HG03025 (cell line): ENCODE measurements around the gene BICRA.

ENCODE experiments used
- ATAC-seq: cut with Tn5 transposase; IDR thresholded peaks from one replicate; pipeline ENCODE4 v1.9.1; 2021; ENCODE audit warnings: mild to moderate bottlenecking, moderate library complexity; ENCODE audit not compliant: unreplicated experiment, low FRiP score

The BICRA gene

DNA sequence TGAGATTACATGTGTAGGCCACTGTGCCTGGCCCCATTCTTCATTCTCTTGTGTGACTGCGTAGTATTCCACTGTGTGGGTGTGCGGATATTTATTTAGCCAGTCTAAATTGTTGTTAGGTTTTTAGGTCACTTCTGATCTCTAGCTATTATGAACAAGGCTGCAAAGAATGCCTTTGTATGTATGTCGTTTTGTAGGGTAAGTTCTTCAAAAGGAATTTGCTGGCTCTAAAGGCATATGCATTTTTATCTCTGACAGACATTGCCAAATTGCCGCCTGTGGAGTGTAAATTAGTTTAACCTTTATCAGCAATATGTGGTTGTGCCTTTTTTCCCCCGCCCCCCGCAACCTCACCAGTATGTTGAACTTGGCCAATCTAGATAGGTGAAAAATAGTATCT, 74.0 kb downstream of the BICRA start:
- no peak for ATAC-seq

DNA sequence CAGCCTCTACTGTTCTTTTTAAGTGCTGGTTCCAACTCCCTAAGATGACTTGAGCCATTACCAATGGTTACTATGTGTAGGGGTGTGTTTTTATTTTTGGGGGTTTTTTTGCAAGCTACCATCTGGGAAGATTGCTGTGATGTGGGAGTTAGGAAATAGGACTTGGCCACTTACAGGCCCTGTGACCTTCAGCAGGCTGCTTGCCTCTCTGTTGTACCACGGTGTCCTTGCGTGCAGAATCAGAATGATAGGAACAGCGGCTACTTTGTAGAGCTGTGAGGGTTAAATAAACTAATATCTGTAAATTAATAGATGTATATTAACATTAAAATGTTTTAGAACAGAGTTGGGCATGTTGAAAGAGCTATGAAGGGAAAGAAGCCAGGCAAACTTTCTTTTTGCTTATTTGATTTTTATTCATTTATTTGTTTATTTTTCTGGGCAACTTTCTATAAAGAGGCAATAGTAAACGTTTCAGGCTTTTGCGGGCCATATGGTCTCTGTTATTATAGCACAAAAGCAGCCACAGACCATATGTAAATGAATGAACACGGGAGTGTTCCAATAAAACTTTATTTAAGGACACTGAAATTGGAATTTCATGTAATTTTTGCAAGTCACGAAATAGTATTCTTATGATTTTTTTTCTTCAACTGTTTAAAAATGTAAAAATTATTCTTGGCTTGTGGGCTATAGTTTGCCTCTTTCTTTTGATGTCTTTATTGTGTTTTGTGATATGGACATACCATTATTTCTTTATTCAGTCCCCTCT, 77.9 kb downstream of the BICRA start:
- ATAC-seq, result no peak

DNA sequence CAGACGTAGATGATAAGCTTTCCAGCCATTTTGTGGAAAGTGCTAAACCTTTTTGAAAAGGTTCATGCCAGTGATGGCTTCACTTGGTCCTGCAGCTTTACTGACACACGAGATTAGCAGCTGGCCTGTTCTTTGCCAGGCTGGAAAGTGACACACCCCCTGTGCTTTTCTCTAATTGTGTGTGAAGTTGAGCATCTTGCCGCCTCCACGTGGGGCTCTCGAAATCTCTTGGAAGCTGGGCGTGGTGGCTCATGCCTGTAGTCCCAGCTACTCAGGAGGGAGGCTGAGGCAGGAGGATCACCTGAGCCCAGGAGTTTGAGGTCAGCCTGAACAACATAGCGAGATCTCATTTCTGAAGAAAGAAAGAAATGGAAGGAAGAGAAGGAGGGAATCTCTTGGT, 79.0 kb downstream of the BICRA start:
- no peak for ATAC-seq

- ATAC-seq, result no peak
Observed at GRCh38 chr19:47691090-47691489, 82.2 kb downstream of the BICRA start.

GRCh38 chr19:47691782-47692181, 82.8 kb downstream of the BICRA start:
- no peak for ATAC-seq

GRCh38 chr19:47693489-47693888, 84.6 kb downstream of the BICRA start:
- ATAC-seq, result no peak

DNA sequence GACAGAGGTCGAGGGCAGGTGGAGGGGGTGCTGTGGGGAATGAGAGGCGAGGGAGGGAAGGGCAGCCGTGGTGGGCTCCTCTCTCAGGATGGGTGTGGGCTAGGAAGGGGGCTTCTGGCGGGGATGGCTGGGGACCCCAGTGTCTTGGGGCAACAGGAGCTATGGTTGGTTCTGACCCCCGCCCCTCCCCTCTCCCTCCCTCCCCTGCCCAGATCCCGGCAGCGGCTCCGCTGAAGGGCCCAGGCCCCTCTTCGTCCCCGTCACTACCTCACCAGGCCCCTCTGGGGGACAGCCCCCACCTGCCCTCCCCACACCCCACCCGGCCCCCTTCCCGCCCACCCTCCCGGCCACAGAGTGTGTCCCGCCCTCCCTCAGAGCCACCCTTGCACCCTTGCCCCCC, 85.0 kb downstream of the BICRA start:
- no peak for ATAC-seq

GRCh38 chr19:47694466-47695273, 85.7 kb downstream of the BICRA start:
- ATAC-seq, result no peak

DNA sequence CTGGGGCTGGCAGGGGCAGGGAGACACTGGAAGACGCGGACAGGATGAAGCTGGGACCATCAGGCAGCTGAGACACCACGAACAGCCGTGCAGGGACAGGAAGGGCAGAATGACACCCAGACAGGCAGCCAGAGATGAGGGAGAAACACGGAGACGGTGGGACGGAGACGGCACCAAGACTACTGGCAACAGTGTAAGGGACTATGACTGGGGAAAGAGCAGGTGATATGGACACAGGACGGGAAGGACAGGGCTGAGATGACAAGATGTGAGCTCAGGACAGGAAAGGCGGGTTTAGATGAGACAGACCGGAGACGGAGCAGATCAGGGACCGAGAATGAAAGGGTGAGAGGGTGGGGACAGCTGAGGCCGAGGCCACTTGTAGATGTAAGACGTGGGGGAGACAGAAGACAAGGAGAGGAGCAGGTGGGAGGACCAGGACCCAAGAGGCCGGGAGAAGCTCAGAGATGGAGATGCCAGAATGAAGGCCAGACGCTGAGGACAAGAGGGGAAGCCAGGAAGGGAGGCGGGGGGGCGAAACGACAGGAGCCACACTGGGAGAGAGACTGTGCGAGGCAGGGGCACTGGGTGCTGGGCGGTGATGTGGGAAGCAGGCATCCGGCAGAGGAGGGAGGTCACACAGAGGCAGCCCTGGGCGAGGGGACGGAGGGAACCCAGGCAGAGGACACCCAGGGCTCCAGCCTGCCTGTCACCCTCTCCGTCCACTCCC, 86.8 kb downstream of the BICRA start:
- ATAC-seq, result no peak

DNA sequence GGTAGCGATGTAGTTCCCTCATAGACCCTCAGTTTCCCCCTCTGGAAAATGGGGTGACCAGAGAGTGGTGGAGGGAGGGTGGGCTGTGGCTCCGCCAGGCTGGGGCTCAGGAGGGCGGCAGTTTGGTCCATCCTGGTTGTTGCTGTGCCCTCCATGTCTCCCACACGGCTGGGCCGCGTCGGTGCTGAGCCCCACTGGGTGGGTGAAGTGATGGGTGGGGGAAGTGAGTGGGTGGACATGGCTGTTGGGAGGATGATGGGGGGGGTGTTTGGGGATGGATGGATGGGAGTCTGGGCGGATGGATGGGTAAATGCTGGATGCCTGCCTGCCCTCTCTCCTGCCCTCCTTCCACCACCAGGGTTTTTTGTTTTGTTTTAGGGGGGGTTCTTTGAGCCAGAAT, 87.7 kb downstream of the BICRA start:
- ATAC-seq, result no peak

DNA sequence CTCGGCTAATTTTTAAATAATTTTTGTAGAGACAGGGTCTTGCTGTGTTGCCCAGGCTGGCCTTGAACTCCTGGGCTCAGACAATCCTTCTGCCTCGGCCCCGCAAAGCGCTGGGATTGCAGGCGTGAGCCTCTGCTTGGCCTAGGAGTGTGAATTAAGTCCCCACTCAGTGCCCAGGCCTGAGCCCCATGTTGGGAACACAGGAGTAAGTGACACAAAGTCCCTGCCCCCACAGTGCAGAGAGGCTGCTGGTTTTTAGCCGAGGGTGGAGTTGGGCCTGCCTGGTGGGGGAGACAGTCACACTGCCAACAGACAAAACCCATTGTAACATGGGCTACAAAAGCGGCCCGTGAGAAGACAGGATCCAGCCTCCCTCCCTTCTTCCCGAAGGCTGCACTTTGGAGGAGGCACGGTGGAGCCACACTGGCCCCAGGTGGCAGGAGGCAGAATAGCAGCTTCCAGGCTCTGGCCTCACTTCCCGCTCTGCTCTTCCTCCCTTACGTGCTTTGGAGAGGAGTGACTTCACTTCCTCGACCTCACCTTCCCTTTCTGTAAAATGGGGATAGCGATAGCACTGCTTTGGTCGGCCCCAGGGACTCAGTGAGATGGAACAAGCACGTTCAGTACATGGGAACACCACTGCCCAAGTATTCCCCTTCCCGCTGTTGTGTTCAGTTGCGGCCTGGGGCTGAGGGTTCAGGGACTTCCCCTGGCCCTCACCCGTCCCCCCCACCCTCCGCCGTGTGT, 89.1 kb downstream of the BICRA start:
- no peak for ATAC-seq

DNA sequence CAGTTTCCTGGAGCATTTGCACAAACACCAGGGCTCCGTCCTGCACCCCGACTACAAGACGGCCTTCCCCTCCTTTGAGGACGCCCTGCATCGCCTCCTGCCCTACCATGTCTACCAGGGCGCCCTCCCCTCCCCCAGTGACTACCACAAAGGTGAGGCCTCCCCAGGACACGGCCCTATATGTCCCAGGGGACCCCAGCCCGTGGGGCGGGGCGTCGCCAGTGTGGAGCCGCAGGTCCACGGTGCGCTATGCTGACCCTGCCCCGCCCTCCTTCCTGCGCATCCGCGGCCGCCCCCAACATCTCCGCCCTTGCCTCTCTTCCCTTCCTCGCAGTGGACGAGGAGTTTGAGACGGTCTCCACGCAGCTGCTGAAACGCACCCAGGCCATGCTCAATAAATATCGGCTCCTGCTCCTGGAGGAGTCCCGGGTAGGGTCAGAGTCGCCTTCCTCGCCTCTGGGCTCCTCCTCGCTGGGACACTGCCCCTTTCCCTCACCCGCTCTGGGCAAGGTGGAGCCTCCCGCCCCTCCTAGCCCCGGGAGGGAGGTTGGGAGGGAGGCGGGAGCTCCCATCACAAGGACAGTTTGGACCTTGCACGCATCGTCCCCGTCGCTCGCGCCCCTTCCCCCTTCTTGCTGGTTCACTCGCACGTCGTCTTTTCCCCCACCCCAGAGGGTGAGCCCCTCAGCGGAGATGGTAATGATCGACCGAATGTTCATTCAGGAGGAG, 89.9 kb downstream of the BICRA start:
- ATAC-seq, result no peak

DNA sequence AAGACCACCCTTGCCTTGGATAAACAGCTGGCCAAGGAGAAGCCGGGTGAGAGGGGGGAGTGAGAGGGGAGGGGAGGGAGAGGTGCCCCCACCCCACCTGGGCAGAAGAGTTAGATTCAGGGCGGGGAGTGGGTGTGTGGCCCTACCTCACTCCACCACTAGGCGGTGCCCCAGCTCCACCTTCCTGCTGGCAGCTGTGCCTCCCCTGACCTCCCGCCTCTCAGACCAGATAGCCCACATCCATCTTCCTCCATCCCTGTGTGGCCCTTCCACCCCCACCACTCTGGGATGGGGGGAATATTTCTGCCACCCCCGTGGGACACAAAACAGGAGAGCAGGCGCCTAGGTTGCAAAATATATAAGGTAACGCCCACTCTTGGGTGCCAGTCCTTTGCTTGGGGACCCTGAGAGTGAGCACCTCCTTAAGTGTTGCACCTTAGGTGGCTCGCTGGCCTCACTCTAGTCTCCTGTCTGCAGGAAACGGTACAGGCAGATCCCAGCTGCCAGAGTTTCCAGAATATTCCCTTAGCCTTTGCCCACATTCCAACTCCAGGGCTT, 90.5 kb downstream of the BICRA start:
- ATAC-seq, result no peak

DNA sequence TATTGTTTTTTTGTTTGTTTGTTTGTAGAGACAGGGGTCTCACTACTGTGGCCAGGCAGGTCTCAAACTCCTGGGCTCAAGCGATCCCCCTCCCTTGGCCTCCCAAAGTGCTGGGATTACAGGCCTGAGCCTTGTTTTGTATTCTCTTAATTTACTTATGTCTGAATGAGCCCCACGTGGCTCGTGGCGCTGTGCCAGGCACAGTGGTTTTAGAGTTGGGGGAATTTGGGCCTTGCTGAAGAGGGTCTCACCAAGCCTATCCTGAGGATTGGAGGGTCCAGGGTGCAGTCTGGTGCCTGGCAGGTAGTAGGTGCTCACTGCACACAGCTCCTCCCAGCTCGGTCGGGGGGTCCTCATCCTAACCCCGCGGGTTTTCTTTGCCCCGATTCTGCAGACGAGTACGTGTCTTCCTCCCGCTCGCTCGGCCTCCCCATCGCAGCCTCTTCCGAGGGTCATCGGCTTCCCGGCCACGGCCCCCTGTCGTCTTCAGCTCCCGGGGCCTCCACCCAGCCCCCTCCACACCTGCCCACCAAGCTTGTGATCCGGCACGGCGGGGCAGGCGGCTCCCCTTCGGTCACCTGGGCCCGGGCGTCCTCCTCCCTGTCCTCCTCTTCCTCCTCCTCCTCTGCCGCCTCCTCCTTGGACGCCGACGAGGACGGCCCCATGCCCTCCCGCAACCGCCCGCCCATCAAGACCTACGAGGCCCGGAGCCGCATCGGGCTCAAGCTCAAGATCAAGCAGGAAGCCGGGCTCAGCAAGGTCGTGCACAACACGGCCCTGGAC, 92.2 kb downstream of the BICRA start:
- ATAC-seq, result no peak

DNA sequence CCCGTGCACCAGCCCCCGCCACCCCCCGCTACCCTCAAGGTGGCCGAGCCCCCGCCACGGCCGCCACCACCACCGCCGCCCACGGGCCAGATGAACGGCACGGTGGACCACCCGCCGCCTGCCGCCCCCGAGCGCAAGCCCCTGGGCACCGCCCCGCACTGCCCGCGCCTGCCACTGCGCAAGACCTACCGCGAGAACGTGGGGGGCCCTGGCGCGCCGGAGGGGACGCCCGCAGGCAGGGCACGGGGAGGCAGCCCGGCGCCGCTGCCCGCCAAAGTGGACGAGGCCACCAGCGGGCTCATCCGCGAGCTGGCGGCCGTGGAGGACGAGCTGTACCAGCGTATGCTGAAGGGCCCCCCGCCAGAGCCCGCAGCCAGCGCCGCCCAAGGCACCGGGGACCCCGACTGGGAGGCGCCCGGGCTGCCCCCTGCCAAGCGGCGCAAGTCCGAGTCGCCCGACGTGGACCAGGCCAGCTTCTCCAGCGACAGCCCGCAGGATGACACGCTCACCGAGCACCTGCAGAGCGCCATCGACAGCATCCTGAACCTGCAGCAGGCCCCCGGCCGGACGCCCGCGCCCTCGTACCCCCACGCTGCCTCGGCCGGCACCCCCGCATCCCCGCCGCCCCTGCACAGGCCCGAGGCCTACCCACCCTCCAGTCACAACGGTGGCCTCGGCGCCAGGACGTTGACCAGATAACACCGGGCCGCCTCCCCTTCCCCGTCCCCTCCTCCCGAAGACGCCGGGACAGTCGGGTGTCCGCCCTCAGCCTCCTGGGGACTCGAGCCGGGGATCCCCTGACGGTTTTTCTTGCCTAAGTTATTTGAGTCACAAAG, 93.0 kb downstream of the BICRA start:
- no peak for ATAC-seq

DNA sequence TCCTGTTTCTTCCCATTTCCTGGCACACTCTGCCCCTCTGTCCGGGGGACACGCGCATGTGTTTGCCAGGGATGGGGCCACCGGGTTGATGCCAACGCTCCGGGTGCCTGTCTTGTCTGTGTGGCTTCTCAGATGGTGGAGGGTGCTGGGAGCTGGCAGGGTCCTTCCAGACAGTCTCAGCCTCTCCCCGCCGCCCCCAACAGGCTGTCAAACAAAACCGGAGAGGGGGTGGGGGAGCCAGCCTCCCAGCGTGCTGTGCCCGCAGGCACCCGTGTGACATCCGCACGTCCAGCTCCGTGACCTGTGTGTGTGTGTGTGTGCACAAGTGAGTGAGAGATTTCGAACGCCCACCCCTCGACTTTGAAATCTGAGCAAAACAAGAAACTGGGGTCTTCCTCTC, 93.7 kb downstream of the BICRA start:
- ATAC-seq, result no peak

- ATAC-seq, result no peak
Observed at GRCh38 chr19:47703301-47703700, 94.4 kb downstream of the BICRA start.

- no peak for ATAC-seq
Observed at GRCh38 chr19:47704024-47704423, 95.1 kb downstream of the BICRA start.
